Upper lobe of left lung (tissue), 4 donors: ENCODE measurements around the gene LRRC10.

Experiments
- EP300 ChIP-seq, 4 donors: sonication (generic); formaldehyde crosslinking; IDR thresholded peaks; one replicate each; pipeline ENCODE4 v1.5.1; 2017; ENCODE audit warnings: antibody characterized with exemption in 4 of 4, control low read depth in 2 of 4
- POLR2A ChIP-seq, 4 donors: fragments of 450-650 bp; IDR thresholded peaks; one replicate each; pipeline ENCODE4 v1.5.1; 2016 to 2017; ENCODE audit warnings: antibody characterized with exemption in 4 of 4, mild to moderate bottlenecking in 2 of 4
- POLR2AphosphoS5 ChIP-seq, 2 donors: sonication (generic); formaldehyde crosslinking; IDR thresholded peaks; one replicate each; pipeline ENCODE4 v1.5.1; 2017; ENCODE audit warnings: antibody characterized with exemption in 2 of 2
- TF ChIP-seq, protein P1 (sequence below), 6 experiments: fragments of 450-650 bp in 4 of 6; fragments of 200-600 bp in 2 of 6; sonication (generic) in 2 of 6; IDR thresholded peaks; one replicate each; pipeline ENCODE4 v1.5.1; 2016 to 2019; ENCODE audit warnings: antibody characterized with exemption in 6 of 6

DNA sequence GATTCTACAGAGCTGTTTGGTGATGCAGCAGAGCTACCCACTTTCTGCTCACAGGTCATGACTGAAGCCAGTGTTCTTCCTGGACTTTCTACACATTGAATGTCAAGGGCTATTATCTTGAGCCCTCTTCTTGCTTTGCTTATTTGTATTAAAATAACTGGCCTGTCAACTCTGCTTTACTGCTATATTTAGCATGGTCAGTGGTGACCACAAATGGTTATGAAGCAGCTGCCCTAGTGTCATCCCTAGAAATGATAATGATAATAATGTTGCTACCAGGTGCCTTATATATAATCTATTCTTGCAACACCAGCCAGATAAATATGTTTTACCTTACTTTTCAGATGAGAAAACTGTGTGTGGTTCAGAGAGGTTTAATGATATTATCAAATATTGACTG lies 2.6 kb upstream of the LRRC10 start:
- TF ChIP-seq, protein P1, sequence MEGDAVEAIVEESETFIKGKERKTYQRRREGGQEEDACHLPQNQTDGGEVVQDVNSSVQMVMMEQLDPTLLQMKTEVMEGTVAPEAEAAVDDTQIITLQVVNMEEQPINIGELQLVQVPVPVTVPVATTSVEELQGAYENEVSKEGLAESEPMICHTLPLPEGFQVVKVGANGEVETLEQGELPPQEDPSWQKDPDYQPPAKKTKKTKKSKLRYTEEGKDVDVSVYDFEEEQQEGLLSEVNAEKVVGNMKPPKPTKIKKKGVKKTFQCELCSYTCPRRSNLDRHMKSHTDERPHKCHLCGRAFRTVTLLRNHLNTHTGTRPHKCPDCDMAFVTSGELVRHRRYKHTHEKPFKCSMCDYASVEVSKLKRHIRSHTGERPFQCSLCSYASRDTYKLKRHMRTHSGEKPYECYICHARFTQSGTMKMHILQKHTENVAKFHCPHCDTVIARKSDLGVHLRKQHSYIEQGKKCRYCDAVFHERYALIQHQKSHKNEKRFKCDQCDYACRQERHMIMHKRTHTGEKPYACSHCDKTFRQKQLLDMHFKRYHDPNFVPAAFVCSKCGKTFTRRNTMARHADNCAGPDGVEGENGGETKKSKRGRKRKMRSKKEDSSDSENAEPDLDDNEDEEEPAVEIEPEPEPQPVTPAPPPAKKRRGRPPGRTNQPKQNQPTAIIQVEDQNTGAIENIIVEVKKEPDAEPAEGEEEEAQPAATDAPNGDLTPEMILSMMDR (IDR thresholded peaks at IDR 0.05), result no peak
- TF ChIP-seq POLR2AphosphoS5 (IDR thresholded peaks at IDR 0.05), result no peak
- TF ChIP-seq POLR2A (IDR thresholded peaks at IDR 0.05), result no peak
- no peak for TF ChIP-seq EP300 (IDR thresholded peaks at IDR 0.05)
